C4-2B (cell line): Measurements from ENCODE around the gene CPS1.

ENCODE experiments used
- ZFX ChIP-seq: fragments of 450-650 bp; IDR thresholded peaks from 2 replicates; pipeline ENCODE4 v1.6.1; 2017
- TF ChIP-seq, protein P1 (sequence below): fragments of 450-650 bp; conservative IDR thresholded peaks from 2 replicates; pipeline ENCODE4 v1.5.1; 2017; ENCODE audit warnings: mild to moderate bottlenecking

DNA sequence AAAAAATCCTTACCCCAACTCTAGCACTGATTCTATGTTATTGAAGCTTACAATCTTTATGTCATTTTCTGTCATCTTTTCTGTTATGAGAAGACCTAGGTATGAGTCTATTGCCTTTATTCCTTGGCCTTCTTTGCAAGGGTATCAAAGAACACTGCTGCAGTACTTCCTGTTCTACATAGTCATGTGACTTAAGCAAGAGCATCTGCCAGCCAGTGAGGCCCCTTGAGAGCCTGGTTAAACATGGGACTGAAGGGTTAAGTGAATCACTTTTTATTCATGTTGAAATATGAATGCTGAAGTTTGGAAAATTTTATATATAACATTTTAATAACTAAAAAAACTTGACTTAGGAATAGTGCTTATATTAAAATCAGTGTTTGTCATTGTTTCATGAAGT is 844 bp upstream of the CPS1 start:
- TF ChIP-seq, protein P1, sequence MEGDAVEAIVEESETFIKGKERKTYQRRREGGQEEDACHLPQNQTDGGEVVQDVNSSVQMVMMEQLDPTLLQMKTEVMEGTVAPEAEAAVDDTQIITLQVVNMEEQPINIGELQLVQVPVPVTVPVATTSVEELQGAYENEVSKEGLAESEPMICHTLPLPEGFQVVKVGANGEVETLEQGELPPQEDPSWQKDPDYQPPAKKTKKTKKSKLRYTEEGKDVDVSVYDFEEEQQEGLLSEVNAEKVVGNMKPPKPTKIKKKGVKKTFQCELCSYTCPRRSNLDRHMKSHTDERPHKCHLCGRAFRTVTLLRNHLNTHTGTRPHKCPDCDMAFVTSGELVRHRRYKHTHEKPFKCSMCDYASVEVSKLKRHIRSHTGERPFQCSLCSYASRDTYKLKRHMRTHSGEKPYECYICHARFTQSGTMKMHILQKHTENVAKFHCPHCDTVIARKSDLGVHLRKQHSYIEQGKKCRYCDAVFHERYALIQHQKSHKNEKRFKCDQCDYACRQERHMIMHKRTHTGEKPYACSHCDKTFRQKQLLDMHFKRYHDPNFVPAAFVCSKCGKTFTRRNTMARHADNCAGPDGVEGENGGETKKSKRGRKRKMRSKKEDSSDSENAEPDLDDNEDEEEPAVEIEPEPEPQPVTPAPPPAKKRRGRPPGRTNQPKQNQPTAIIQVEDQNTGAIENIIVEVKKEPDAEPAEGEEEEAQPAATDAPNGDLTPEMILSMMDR, result no peak
- no peak for TF ChIP-seq ZFX
